DND-41 (cell line): ENCODE measurements around the gene RACK1.

Experiments used
- ATAC-seq: fragments of 200-7000 bp; cut with Tn5 transposase; 3 replicates; pipeline ENCODE4 v1.9.1; 2021; ENCODE audit warnings: low read depth; ENCODE audit not compliant: insufficient read depth
- DNase-seq: peaks from one replicate; pipeline ENCODE4 v3.0.0-alpha.2; 2020
- H2AFZ ChIP-seq: 2 replicates; pipeline ENCODE4 v1.6.0; 2012; ENCODE audit warnings: low read depth, low read length
- H3K27ac ChIP-seq: 2 replicates; pipeline ENCODE4 v1.5.1; 2012; ENCODE audit warnings: low read length, inconsistent platforms
- H3K27me3 ChIP-seq: fragments of 200-600 bp; sonication (generic); 2 replicates; pipeline ENCODE4 v1.6.0; 2012; ENCODE audit warnings: low read length, mild to moderate bottlenecking, inconsistent platforms; ENCODE audit not compliant: insufficient read depth, poor library complexity
- H3K36me3 ChIP-seq: 2 replicates; pipeline ENCODE4 v1.5.1; 2012; ENCODE audit warnings: low read length, inconsistent platforms; ENCODE audit not compliant: insufficient read depth
- H3K4me1 ChIP-seq: 2 replicates; pipeline ENCODE4 v1.5.1; 2012; ENCODE audit warnings: mild to moderate bottlenecking, low read length; ENCODE audit not compliant: insufficient read depth
- H3K4me2 ChIP-seq: 2 replicates; pipeline ENCODE4 v1.6.0; 2012; ENCODE audit warnings: mild to moderate bottlenecking, moderate library complexity, low read length, inconsistent platforms; ENCODE audit not compliant: insufficient read depth
- H3K4me3 ChIP-seq, 2 experiments: fragments of 200-600 bp in 1 of 2; shearing (Covaris generic) in 1 of 2; 2 replicates each; pipeline ENCODE4 v1.5.1; 2012 to 2016; ENCODE audit warnings: inconsistent platforms in 2 of 2, low read length in 2 of 2, mild to moderate bottlenecking in 2 of 2, low read depth in 1 of 2, moderate library complexity in 1 of 2
- H3K79me2 ChIP-seq: 2 replicates; pipeline ENCODE4 v1.6.0; 2012; ENCODE audit warnings: low read length, inconsistent platforms; ENCODE audit not compliant: insufficient read depth
- H3K9ac ChIP-seq: 2 replicates; pipeline ENCODE4 v1.6.0; 2012; ENCODE audit warnings: low read depth, mild to moderate bottlenecking, inconsistent platforms, low read length, moderate library complexity
- H3K9me3 ChIP-seq: 2 replicates; pipeline ENCODE4 v1.5.1; 2012; ENCODE audit warnings: low read length, moderate library complexity, mild to moderate bottlenecking, inconsistent platforms; ENCODE audit not compliant: insufficient read depth, severe bottlenecking
- H4K20me1 ChIP-seq: 2 replicates; pipeline ENCODE4 v1.6.0; 2012; ENCODE audit warnings: low read length; ENCODE audit not compliant: insufficient read depth
- CTCF ChIP-seq: IDR thresholded peaks from 2 replicates; pipeline ENCODE4 v1.5.1; 2012; ENCODE audit warnings: borderline replicate concordance, low read length, moderate library complexity, mild to moderate bottlenecking; ENCODE audit not compliant: poor library complexity, severe bottlenecking; ENCODE audit errors: extremely low read depth
- EZH2 ChIP-seq: IDR thresholded peaks from 3 replicates; pipeline ENCODE4 v1.6.1; 2012; ENCODE audit warnings: borderline replicate concordance, low read depth, mild to moderate bottlenecking, moderate library complexity, low read length, inconsistent platforms; ENCODE audit not compliant: severe bottlenecking

The RACK1 gene

GRCh38 chr5:181237729-181238385, 5.8 kb downstream of the RACK1 start:
- no peak overlapping the region for H3K27ac ChIP-seq
- H3K4me3 ChIP-seq = no peak overlapping the region
- ATAC-seq = no peak
- no peak overlapping the region for H3K4me2 ChIP-seq
- no peak overlapping the region for H2AFZ ChIP-seq
- H3K79me2 ChIP-seq = peaks cover 52% of the 10 kb centered on the region
- no peak for DNase-seq
- peaks cover 91% of the 10 kb centered on the region for H3K36me3 ChIP-seq
- no peaks in the 10 kb centered on the region for H3K9me3 ChIP-seq
- no peaks in the 10 kb centered on the region for H3K27me3 ChIP-seq
- TF ChIP-seq EZH2 (no peak), CTCF (no peak)
- no peak overlapping the region for H3K9ac ChIP-seq
- H4K20me1 ChIP-seq = peaks cover 58% of the 10 kb centered on the region
- peaks cover 33% of the 10 kb centered on the region for H3K4me1 ChIP-seq

GRCh38 chr5:181236954-181237641, 6.6 kb downstream of the RACK1 start:
- Histone ChIP-seq H3K36me3 (peaks cover 87% of the 10 kb centered on the region), H3K4me1 (peaks cover 26% of the 10 kb centered on the region), H3K27me3 (no peaks in the 10 kb centered on the region), H3K9me3 (no peaks in the 10 kb centered on the region), H4K20me1 (peaks cover 50% of the 10 kb centered on the region), H3K9ac (no peak overlapping the region), H3K27ac (no peak overlapping the region), H3K79me2 (peaks cover 44% of the 10 kb centered on the region), H3K4me3 (no peak overlapping the region), H3K4me2 (no peak overlapping the region), H2AFZ (no peak overlapping the region)
- no peak for TF ChIP-seq CTCF
- no peak for ATAC-seq
- no peak for DNase-seq

- H3K79me2 ChIP-seq = peaks cover 38% of the 10 kb centered on the region
- H3K27ac ChIP-seq = no peak overlapping the region
- peaks cover 87% of the 10 kb centered on the region for H3K36me3 ChIP-seq
- peaks cover 44% of the 10 kb centered on the region for H4K20me1 ChIP-seq
- H3K4me2 ChIP-seq = no peak overlapping the region
- no peak overlapping the region for H2AFZ ChIP-seq
- H3K4me3 ChIP-seq = no peak overlapping the region
- no peaks in the 10 kb centered on the region for H3K27me3 ChIP-seq
- DNase-seq (no peak), ATAC-seq (no peak)
- H3K9ac ChIP-seq = no peak overlapping the region
- no peaks in the 10 kb centered on the region for H3K9me3 ChIP-seq
- no peak for TF ChIP-seq CTCF
- no peak for TF ChIP-seq EZH2
- peaks cover 20% of the 10 kb centered on the region for H3K4me1 ChIP-seq
Measured at GRCh38 chr5:181236471-181236870, 7.2 kb downstream of the RACK1 start.
